HepG2 (cell line): ENCODE data around the gene GNMT. TPM values are rescaled to one million over a fixed set of nuclear protein-coding genes. Genes with fewer than 3 reads are reported as not detected.

Experiments used
- ARNT2 ChIP-seq: sonication (generic); formaldehyde crosslinking; IDR thresholded peaks from 2 replicates; pipeline ENCODE4 v1.8.0; 2022; ENCODE audit warnings: mild to moderate bottlenecking, low read depth, missing genetic modification reagents, moderate library complexity
- CENPX ChIP-seq: sonication (generic); formaldehyde crosslinking; IDR thresholded peaks from 2 replicates; pipeline ENCODE4 v1.9.0; 2021; ENCODE audit warnings: mild to moderate bottlenecking, missing genetic modification reagents, moderate library complexity
- DR1 ChIP-seq: sonication (generic); formaldehyde crosslinking; IDR thresholded peaks from 2 replicates; pipeline ENCODE4 v1.8.0; 2021; ENCODE audit warnings: mild to moderate bottlenecking, missing genetic modification reagents, inconsistent platforms
- ETV5 ChIP-seq: IDR thresholded peaks from 2 replicates; pipeline ENCODE4 v1.6.1; 2018; ENCODE audit warnings: missing biosample characterization, missing genetic modification reagents, inconsistent platforms, borderline replicate concordance
- REL ChIP-seq: sonication (generic); formaldehyde crosslinking; conservative IDR thresholded peaks from 2 replicates; pipeline ENCODE4 v1.8.0; 2022; ENCODE audit warnings: mild to moderate bottlenecking, missing genetic modification reagents, moderate library complexity
- SMARCC2 ChIP-seq: fragments of 450-650 bp; IDR thresholded peaks from 2 replicates; pipeline ENCODE4 v1.6.1; 2017; ENCODE audit warnings: antibody characterized with exemption, mild to moderate bottlenecking
- SMARCE1 ChIP-seq: fragments of 450-650 bp; IDR thresholded peaks from 2 replicates; pipeline ENCODE4 v1.6.1; 2017; ENCODE audit warnings: borderline replicate concordance
- SNAI1 ChIP-seq: sonication (generic); formaldehyde crosslinking; IDR thresholded peaks from 2 replicates; pipeline ENCODE4 v1.5.0; 2020; ENCODE audit warnings: mild to moderate bottlenecking, missing genetic modification reagents, borderline replicate concordance
- ZKSCAN5 ChIP-seq: sonication (generic); formaldehyde crosslinking; IDR thresholded peaks from 2 replicates; pipeline ENCODE4 v1.5.1; 2020; ENCODE audit warnings: mild to moderate bottlenecking, missing genetic modification reagents
- ZNF44 ChIP-seq: sonication (generic); formaldehyde crosslinking; IDR thresholded peaks from 2 replicates; pipeline ENCODE4 v1.5.1; 2020; ENCODE audit warnings: mild to moderate bottlenecking, missing genetic modification reagents
- ZNF552 ChIP-seq: sonication (generic); formaldehyde crosslinking; IDR thresholded peaks from 2 replicates; pipeline ENCODE4 v1.9.0; 2022; ENCODE audit warnings: missing genetic modification reagents, mild to moderate bottlenecking, borderline replicate concordance
- ZNF614 ChIP-seq: IDR thresholded peaks from 2 replicates; pipeline ENCODE4 v1.6.1; 2018; ENCODE audit warnings: missing biosample characterization, missing genetic modification reagents, inconsistent platforms, borderline replicate concordance
- ZNF839 ChIP-seq: sonication (generic); formaldehyde crosslinking; IDR thresholded peaks from 2 replicates; pipeline ENCODE4 v1.4.0; 2020; ENCODE audit warnings: missing genetic modification reagents, mild to moderate bottlenecking, borderline replicate concordance
- polyA plus RNA-seq, 8 experiments: library from polyadenylated mRNA; depleted of rRNA in 3 of 8; stranded (reverse) in 7 of 8; unstranded in 1 of 8; fragments of >200 nt; fragmentation: Illumina TruSeq in 4 of 8; extraction: Trizol in 4 of 8; gene quantifications; 2 replicates each; pipeline versions ENCODE4 v1.2.1 to v1.2.3, GENCODE V29; 2011 to 2016; ENCODE audit warnings: low read depth in 4 of 8, missing spikeins in 1 of 8, mixed read lengths in 1 of 8; ENCODE audit not compliant: insufficient read depth in 1 of 8
- total RNA-seq, 5 experiments: library from RNA; depleted of rRNA; stranded (reverse); fragments of >200 nt; fragmentation: Illumina TruSeq; extraction: Trizol; gene quantifications; 2 replicates each; pipeline ENCODE4 v1.2.3, GENCODE V29; 2016; ENCODE audit warnings: low read depth in 1 of 5
- TF ChIP-seq, protein P1 (sequence below): sonication (generic); formaldehyde crosslinking; IDR thresholded peaks from 2 replicates; pipeline ENCODE4 v1.4.0; 2020; ENCODE audit warnings: missing genetic modification reagents
- TF ChIP-seq, protein P2 (sequence below): IDR thresholded peaks from 2 replicates; pipeline ENCODE4 v1.6.1; 2018; ENCODE audit warnings: missing genetic modification reagents
- TF ChIP-seq, protein P3 (sequence below): sonication (generic); formaldehyde crosslinking; IDR thresholded peaks from 2 replicates; pipeline ENCODE4 v1.8.0; 2022; ENCODE audit warnings: missing genetic modification reagents, mild to moderate bottlenecking, moderate library complexity, borderline replicate concordance
- TF ChIP-seq, protein P4 (sequence below): sonication (generic); formaldehyde crosslinking; IDR thresholded peaks from 2 replicates; pipeline ENCODE4 v1.8.0; 2022; ENCODE audit warnings: low read depth, missing genetic modification reagents
- TF ChIP-seq, protein P5 (sequence below): sonication (generic); formaldehyde crosslinking; IDR thresholded peaks from 2 replicates; pipeline ENCODE4 v1.4.0; 2020; ENCODE audit warnings: missing genetic modification reagents, borderline replicate concordance

Gene GNMT
- total and polyA plus RNA-seq, 2 of the 13 experiments (the other 11 are each of a cell fraction or from before 2014, with no cell fraction given): 2.8 to 7.0 TPM

DNA sequence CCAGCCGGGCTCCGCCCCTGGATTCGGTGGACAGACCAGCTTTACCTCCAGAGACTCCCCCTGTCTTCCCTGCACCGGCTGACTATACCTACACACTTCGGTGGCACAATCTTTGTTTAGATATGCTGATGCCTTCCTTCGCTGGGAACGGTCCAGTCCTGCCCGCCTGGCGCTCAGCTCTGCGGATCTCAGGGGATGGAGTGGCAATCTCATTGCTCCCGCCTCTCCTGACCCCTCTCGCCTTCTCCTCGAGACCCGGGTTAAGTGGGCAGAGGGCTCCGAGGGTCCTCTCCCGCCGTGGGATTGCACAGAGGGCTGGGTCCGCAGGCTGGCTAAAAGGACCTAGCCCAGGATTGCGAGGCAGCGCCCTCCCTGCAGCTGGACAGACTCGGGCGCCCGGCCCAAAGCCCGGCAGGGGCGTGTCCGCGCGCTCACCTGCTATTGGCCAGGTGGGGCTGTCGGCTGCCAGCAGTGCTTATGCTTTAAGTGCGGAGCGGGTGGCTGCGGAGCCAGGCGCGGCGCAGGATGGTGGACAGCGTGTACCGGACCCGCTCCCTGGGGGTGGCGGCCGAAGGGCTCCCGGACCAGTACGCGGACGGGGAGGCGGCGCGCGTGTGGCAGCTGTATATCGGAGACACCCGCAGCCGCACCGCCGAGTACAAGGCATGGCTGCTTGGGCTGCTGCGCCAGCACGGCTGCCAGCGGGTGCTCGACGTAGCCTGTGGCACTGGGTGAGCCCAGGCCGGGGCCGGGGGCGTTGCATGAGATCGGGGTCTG is at the start of gene GNMT (continued):
- TF ChIP-seq, protein P1, sequence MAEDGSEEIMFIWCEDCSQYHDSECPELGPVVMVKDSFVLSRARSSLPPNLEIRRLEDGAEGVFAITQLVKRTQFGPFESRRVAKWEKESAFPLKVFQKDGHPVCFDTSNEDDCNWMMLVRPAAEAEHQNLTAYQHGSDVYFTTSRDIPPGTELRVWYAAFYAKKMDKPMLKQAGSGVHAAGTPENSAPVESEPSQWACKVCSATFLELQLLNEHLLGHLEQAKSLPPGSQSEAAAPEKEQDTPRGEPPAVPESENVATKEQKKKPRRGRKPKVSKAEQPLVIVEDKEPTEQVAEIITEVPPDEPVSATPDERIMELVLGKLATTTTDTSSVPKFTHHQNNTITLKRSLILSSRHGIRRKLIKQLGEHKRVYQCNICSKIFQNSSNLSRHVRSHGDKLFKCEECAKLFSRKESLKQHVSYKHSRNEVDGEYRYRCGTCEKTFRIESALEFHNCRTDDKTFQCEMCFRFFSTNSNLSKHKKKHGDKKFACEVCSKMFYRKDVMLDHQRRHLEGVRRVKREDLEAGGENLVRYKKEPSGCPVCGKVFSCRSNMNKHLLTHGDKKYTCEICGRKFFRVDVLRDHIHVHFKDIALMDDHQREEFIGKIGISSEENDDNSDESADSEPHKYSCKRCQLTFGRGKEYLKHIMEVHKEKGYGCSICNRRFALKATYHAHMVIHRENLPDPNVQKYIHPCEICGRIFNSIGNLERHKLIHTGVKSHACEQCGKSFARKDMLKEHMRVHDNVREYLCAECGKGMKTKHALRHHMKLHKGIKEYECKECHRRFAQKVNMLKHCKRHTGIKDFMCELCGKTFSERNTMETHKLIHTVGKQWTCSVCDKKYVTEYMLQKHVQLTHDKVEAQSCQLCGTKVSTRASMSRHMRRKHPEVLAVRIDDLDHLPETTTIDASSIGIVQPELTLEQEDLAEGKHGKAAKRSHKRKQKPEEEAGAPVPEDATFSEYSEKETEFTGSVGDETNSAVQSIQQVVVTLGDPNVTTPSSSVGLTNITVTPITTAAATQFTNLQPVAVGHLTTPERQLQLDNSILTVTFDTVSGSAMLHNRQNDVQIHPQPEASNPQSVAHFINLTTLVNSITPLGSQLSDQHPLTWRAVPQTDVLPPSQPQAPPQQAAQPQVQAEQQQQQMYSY (CRISPR knock-in tag): no peak; the same call in 1 of the 2 replicates
- TF ChIP-seq, protein P2, sequence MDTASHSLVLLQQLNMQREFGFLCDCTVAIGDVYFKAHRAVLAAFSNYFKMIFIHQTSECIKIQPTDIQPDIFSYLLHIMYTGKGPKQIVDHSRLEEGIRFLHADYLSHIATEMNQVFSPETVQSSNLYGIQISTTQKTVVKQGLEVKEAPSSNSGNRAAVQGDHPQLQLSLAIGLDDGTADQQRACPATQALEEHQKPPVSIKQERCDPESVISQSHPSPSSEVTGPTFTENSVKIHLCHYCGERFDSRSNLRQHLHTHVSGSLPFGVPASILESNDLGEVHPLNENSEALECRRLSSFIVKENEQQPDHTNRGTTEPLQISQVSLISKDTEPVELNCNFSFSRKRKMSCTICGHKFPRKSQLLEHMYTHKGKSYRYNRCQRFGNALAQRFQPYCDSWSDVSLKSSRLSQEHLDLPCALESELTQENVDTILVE (CRISPR knock-in tag): no peak
- no peak; the same call in 1 of the 2 replicates for TF ChIP-seq DR1 (CRISPR knock-in tag)
- peak; percentile 62 for TF ChIP-seq ZNF614 (CRISPR knock-in tag)
- TF ChIP-seq ZNF44 (CRISPR knock-in tag): peak; percentile 90; the same call in 1 of the 2 replicates
- no peak for TF ChIP-seq CENPX (CRISPR knock-in tag)
- peak; percentile 66; the same call in 1 of the 2 replicates for TF ChIP-seq ZNF839
- TF ChIP-seq SMARCC2: no peak
- no peak for TF ChIP-seq SMARCE1
- TF ChIP-seq SNAI1 (CRISPR knock-in tag): no peak
- TF ChIP-seq REL: 0 out of 2 replicates have a peak, but pooled peaks have one; percentile 60
- TF ChIP-seq ZKSCAN5 (CRISPR knock-in tag): no peak
- peak; percentile 10; the same call in 1 of the 2 replicates for TF ChIP-seq ZNF552 (CRISPR knock-in tag)
- TF ChIP-seq, protein P3, sequence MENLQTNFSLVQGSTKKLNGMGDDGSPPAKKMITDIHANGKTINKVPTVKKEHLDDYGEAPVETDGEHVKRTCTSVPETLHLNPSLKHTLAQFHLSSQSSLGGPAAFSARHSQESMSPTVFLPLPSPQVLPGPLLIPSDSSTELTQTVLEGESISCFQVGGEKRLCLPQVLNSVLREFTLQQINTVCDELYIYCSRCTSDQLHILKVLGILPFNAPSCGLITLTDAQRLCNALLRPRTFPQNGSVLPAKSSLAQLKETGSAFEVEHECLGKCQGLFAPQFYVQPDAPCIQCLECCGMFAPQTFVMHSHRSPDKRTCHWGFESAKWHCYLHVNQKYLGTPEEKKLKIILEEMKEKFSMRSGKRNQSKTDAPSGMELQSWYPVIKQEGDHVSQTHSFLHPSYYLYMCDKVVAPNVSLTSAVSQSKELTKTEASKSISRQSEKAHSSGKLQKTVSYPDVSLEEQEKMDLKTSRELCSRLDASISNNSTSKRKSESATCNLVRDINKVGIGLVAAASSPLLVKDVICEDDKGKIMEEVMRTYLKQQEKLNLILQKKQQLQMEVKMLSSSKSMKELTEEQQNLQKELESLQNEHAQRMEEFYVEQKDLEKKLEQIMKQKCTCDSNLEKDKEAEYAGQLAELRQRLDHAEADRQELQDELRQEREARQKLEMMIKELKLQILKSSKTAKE: 0 out of 2 replicates have a peak, but pooled peaks have one; percentile 18
- TF ChIP-seq, protein P4, sequence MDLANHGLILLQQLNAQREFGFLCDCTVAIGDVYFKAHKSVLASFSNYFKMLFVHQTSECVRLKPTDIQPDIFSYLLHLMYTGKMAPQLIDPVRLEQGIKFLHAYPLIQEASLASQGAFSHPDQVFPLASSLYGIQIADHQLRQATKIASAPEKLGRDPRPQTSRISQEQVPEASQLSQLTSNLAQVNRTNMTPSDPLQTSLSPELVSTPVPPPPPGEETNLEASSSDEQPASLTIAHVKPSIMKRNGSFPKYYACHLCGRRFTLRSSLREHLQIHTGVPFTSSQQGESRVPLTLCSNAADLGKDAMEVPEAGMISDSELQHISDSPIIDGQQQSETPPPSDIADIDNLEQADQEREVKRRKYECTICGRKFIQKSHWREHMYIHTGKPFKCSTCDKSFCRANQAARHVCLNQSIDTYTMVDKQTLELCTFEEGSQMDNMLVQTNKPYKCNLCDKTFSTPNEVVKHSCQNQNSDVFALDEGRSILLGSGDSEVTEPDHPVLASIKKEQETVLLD (CRISPR knock-in tag): 0 out of 2 replicates have a peak, but pooled peaks have one; percentile 59
- peak; percentile 69; the same call in 1 of the 2 replicates for TF ChIP-seq ARNT2 (CRISPR knock-in tag)
- TF ChIP-seq, protein P5, sequence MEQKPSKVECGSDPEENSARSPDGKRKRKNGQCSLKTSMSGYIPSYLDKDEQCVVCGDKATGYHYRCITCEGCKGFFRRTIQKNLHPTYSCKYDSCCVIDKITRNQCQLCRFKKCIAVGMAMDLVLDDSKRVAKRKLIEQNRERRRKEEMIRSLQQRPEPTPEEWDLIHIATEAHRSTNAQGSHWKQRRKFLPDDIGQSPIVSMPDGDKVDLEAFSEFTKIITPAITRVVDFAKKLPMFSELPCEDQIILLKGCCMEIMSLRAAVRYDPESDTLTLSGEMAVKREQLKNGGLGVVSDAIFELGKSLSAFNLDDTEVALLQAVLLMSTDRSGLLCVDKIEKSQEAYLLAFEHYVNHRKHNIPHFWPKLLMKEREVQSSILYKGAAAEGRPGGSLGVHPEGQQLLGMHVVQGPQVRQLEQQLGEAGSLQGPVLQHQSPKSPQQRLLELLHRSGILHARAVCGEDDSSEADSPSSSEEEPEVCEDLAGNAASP (CRISPR knock-in tag): no peak
- 0 out of 2 replicates have a peak, but pooled peaks have one; percentile 16 for TF ChIP-seq ETV5
